Breast epithelium (tissue), 4 donors: Measurements from ENCODE around the gene PLVAP. TPM values are rescaled to one million over a fixed set of nuclear protein-coding genes. Genes with fewer than 3 reads are reported as not detected.

Source experiments
- DNase-seq, 2 donors: peaks; one replicate each; pipeline ENCODE4 v3.0.0-alpha.2; 2019; ENCODE audit warnings: low spot score in 2 of 2
- H3K27ac ChIP-seq, 2 donors: fragments of 200-600 bp; sonication (generic) in 1 of 2; one replicate each; pipeline ENCODE4 v1.5.1; 2016 to 2019; ENCODE audit warnings: mild to moderate bottlenecking in 1 of 2
- H3K27me3 ChIP-seq, 2 donors: fragments of 200-600 bp; sonication (generic) in 1 of 2; one replicate each; pipeline versions ENCODE4 v1.5.1 to v1.6.0; 2017 to 2019; ENCODE audit warnings: control low read depth in 1 of 2, mild to moderate bottlenecking in 1 of 2
- H3K36me3 ChIP-seq: fragments of 200-600 bp; one replicate; pipeline ENCODE4 v1.5.1; 2019
- H3K4me1 ChIP-seq, 2 donors: fragments of 200-600 bp; sonication (generic); one replicate each; pipeline ENCODE4 v1.5.1; 2016 to 2019; ENCODE audit warnings: control low read depth in 1 of 2
- H3K4me3 ChIP-seq, 3 donors: fragments of 200-600 bp; sonication (generic); 1 replicate in 2 of 3; 2 replicates in 1 of 3; pipeline ENCODE4 v1.5.1; 2016 to 2019; ENCODE audit warnings: mild to moderate bottlenecking in 3 of 3, moderate library complexity in 2 of 3
- H3K9me3 ChIP-seq, 2 donors: fragments of 200-600 bp; sonication (generic) in 1 of 2; one replicate each; pipeline ENCODE4 v1.5.1; 2016 to 2019; ENCODE audit warnings: control low read depth in 1 of 2
- POLR2A ChIP-seq: fragments of 450-650 bp; IDR thresholded peaks from one replicate; pipeline ENCODE4 v1.6.1; 2016; ENCODE audit warnings: antibody characterized with exemption, mild to moderate bottlenecking, moderate library complexity
- POLR2AphosphoS5 ChIP-seq, 3 donors: sonication (generic); formaldehyde crosslinking; IDR thresholded peaks; one replicate each; pipeline ENCODE4 v1.6.1; 2017; ENCODE audit warnings: antibody characterized with exemption in 3 of 3
- intact Hi-C: fragments of 100-400 bp; cut with DNase I; formaldehyde crosslinking; loops from one replicate; pipeline ENCODE4 v1.15.1; 2023; ENCODE audit warnings: low total_unique reads
- total RNA-seq, 3 donors: library from RNA; depleted of rRNA; stranded (reverse); fragments of >200 nt; gene quantifications; one replicate each; pipeline ENCODE4 v1.1.0, GENCODE V29; 2016
- TF ChIP-seq, protein P1 (sequence below), 3 donors: fragments of 450-650 bp; IDR thresholded peaks; one replicate each; pipeline ENCODE4 v1.5.1; 2016 to 2017; ENCODE audit warnings: antibody characterized with exemption in 3 of 3, mild to moderate bottlenecking in 3 of 3, moderate library complexity in 3 of 3

Gene PLVAP
- total RNA-seq, 3 donors from 2014 or later, result 19.9 to 68.8 (median 51.2) TPM

DNA sequence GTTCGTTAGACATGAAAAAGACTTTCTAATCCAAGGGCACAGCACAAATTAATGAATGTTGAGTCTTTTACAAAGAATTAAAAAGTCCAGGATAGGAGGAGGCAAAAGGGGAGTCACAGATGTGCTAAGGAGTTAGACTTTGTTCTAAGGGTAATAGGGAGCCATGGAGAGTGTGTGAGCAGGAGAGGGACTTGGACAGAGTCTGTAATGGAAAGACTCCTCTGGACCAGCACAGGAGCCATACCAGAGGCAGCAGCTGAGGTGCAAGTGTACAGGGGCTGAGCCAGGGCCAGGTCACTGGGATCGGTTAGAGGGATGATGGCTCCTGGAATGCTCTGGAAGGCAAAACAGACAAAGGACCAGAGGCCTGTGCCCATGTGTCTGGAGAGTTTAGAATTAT lies 29.3 kb downstream of the PLVAP start:
- Histone ChIP-seq H3K9me3 (no peaks in the 10 kb centered on the region), H3K27ac (peak overlapping the region; percentile 48 to 84), H3K36me3 (no peaks in the 10 kb centered on the region), H3K4me3 (no peak overlapping the region), H3K4me1 (no peaks in the 10 kb centered on the region), H3K27me3 (no peaks in the 10 kb centered on the region)
- no peak for TF ChIP-seq POLR2A
- TF ChIP-seq, protein P1, sequence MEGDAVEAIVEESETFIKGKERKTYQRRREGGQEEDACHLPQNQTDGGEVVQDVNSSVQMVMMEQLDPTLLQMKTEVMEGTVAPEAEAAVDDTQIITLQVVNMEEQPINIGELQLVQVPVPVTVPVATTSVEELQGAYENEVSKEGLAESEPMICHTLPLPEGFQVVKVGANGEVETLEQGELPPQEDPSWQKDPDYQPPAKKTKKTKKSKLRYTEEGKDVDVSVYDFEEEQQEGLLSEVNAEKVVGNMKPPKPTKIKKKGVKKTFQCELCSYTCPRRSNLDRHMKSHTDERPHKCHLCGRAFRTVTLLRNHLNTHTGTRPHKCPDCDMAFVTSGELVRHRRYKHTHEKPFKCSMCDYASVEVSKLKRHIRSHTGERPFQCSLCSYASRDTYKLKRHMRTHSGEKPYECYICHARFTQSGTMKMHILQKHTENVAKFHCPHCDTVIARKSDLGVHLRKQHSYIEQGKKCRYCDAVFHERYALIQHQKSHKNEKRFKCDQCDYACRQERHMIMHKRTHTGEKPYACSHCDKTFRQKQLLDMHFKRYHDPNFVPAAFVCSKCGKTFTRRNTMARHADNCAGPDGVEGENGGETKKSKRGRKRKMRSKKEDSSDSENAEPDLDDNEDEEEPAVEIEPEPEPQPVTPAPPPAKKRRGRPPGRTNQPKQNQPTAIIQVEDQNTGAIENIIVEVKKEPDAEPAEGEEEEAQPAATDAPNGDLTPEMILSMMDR (IDR thresholded peaks at IDR 0.05), result no peak
- no peak for TF ChIP-seq POLR2AphosphoS5 (IDR thresholded peaks at IDR 0.05)
- intact Hi-C loops, result loop anchor here (5.0 kb wide), 1 partner anchor 499 kb away; the partner anchor contains the start of gene JAK3
- no peak for DNase-seq

DNA sequence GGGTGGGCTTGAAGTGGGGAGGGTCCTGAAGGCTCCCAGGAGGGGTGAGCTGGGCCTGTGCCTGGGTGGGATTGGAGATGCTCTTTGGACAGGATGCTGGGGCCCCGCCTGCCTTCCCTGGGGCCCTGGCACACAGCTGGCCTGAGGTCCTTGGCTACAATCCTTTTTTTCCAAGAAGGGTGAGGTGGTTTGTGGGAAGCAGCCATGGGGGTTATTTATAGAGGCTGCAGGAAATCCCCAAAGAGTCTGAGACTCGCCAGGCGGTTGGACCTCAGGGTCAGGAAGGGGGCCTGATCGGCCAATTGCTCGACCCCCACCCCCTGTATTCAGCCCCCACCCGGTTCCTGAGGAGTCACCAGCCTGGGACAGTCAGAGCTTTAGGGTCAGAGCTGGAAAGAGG lies 29.8 kb downstream of the PLVAP start:
- no peak overlapping the region for H3K4me3 ChIP-seq
- H3K36me3 ChIP-seq, result no peaks in the 10 kb centered on the region
- TF ChIP-seq, protein P1 (IDR thresholded peaks at IDR 0.05), result no peak
- peak in 1 of 3 donors; percentile 16 for TF ChIP-seq POLR2AphosphoS5 (IDR thresholded peaks at IDR 0.05)
- H3K9me3 ChIP-seq, result no peaks in the 10 kb centered on the region
- no peak for DNase-seq
- no peaks in the 10 kb centered on the region for H3K4me1 ChIP-seq
- intact Hi-C loops, result loop anchor here (5.0 kb wide), 1 partner anchor 500 kb away; the partner anchor contains the start of gene JAK3
- H3K27ac ChIP-seq, result peak overlapping the region; percentile 48 to 84
- H3K27me3 ChIP-seq, result no peaks in the 10 kb centered on the region

DNA sequence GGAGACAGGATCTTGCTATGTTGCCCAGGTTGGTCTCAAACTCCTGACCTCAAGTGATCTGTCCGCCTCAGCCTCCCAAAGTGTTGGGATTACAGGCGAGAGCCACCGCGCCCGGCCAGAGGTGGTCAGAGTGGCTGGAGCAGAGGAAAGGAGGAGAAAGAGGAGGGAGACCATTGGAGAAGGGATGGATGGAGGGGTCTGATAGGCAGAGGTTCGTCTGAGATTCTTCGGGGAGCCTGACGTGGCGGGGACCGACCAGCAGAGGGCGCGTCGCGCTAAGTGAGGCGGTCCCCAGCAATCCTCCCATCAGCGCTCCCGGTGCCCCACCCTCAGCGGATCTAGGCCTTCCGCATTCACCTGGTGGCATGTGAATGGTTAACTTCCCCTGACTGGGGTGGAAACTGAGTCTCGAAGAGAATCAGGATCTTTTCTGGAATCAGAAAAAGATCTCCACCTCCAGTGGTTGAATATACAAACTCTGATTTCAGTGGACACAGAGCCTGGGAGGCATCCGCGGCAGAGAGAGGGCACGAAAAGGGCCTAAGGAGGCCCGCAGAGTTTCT lies 31.0 kb downstream of the PLVAP start:
- Histone ChIP-seq H3K36me3 (no peaks in the 10 kb centered on the region), H3K4me3 (no peak overlapping the region), H3K4me1 (no peaks in the 10 kb centered on the region), H3K27ac (peak overlapping the region; percentile 26 to 27), H3K27me3 (no peaks in the 10 kb centered on the region), H3K9me3 (no peaks in the 10 kb centered on the region)
- intact Hi-C loops, result loop anchor here (5.0 kb wide), 1 partner anchor 501 kb away; the partner anchor contains the start of gene JAK3
- no peak for TF ChIP-seq POLR2AphosphoS5 (IDR thresholded peaks at IDR 0.05)
- TF ChIP-seq, protein P1 (IDR thresholded peaks at IDR 0.05), result peak; percentile 93 to 95 (median 95)
- peak in 1 of 2 donors; percentile 75 for DNase-seq

DNA sequence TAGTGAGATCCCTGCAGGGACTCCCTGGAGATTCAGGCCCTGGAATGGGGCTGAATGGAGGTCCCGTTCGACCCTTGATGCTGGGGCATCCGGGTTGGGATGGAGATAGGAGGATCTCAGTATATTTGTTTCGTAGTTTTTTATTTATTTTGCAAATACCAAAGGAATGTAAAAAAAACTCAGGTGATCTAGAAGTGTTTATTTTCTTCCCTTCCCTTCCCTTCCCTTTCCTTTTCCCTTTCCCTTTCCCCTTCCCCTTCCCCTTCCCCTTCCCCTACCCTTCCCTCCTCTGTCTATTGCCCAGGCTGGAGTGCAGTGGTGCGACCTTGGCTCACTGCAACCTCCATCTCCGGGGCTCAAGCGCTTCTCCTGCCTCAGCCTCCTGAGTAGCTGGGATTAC lies 35.3 kb downstream of the PLVAP start:
- H3K4me3 ChIP-seq, result no peak overlapping the region
- H3K27ac ChIP-seq, result no peak overlapping the region
- H3K9me3 ChIP-seq, result no peaks in the 10 kb centered on the region
- H3K36me3 ChIP-seq, result no peaks in the 10 kb centered on the region
- intact Hi-C loops, result no loop called here
- TF ChIP-seq, protein P1 (IDR thresholded peaks at IDR 0.05), result no peak
- no peak for TF ChIP-seq POLR2A
- TF ChIP-seq POLR2AphosphoS5 (IDR thresholded peaks at IDR 0.05), result no peak
- H3K27me3 ChIP-seq, result no peaks in the 10 kb centered on the region
- DNase-seq, result no peak
- H3K4me1 ChIP-seq, result peaks cover 0 to 9% of the 10 kb centered on the region in 2 donors

DNA sequence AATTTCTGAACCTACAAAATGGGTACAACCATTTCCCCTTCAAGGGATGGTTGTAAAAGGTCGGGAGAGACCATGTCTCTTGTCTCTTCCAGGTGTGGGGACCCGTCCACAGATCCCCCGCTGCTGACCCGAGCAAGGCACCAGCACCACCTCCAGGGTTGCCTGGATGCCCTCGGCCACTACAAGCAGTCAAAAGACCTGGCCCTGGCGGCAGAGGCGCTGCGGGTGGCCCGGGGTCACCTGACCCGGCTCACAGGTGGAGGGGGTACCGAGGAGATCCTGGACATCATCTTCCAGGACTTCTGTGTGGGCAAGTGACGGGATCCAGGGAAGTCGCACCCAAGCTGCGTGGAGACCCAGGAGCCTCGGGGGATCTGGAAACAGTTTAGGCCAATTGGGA lies 35.8 kb downstream of the PLVAP start:
- H3K36me3 ChIP-seq, result no peaks in the 10 kb centered on the region
- intact Hi-C loops, result no loop called here
- TF ChIP-seq POLR2AphosphoS5 (IDR thresholded peaks at IDR 0.05) (no peak), POLR2A (no peak)
- TF ChIP-seq, protein P1 (IDR thresholded peaks at IDR 0.05), result no peak
- no peaks in the 10 kb centered on the region for H3K27me3 ChIP-seq
- no peak overlapping the region for H3K4me3 ChIP-seq
- no peak for DNase-seq
- no peak overlapping the region for H3K27ac ChIP-seq
- no peaks in the 10 kb centered on the region for H3K9me3 ChIP-seq
- H3K4me1 ChIP-seq, result peaks cover 0 to 9% of the 10 kb centered on the region in 2 donors
